NCI-H1105 (cell line): ENCODE data around the gene TRIM29.
"Not testable (repeated sequence)": the region's sequence is repeated elsewhere in the genome, so short reads cannot be mapped to it uniquely, and the experiment has no call there.

Source experiments
- DNase-seq: peaks from one replicate; lab custom pipeline; 2025; lab: John Stamatoyannopoulos, UW

The TRIM29 gene

DNA sequence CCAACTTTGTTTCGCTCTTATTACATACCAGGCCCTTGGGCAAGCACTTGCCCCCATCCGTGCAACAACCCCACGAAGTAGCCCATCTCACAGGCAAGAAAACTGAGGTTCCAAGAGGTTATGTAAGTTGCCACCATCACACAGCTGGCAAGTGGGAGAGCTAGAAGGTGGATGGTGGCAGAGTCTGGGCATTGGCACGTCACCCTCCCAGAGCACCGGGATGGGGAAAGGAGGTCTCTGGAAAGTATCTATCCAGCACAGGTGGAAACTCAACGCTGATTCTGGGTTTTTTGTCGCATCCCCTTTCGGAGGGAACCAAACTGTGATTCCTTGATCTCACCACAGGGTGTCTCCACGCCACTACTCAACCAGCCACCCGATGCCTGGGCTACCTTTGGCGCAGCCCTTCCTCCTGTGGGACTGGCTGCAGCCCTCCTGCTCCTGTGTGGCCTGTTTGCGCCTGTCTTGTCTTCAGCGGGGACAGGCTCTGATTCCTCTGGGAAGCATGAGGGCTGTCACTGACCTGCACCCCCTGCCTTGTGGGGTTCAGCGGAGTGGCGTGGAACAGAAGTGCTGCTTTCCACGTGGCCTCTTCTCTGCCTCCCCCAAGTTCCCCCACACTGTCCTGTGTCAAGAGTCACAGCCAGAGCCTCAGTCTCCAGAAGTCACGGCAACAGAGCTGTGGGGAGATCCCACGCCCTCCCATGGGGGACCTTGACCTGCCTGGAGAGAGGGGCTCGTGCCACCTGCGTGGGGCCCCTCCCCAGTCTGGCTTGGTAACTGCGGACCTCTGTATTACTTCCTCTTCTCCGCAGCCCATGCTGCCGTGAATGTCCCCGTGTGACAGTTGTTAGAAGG, 34.4 kb upstream of the TRIM29 start:
- DNase-seq, result peak; percentile 45

DNA sequence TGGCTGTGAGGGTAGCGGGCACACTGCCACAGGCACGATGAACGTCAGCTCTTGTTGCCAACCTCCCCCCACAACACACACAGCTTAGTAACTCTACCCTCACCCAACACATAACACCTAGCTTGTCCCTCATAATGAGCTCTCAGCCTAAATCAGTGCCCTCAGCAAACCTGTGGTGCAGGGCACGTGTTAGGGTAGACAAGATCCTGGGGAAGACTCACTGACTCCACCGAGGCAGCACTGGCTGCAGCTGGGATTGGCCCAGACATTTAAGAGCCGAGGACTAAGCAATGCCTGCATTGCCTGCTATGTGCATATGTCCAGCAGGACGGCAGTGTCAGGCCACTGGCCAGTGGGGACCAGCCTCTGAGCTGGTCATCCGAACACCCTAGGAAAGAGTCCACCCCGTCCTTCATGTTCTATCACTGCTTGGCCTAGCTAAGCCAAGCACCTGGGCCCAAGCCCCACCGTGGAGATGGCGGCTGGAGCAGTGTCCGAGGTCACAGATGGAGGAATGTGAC, 32.9 kb upstream of the TRIM29 start:
- DNase-seq, result no peak

DNA sequence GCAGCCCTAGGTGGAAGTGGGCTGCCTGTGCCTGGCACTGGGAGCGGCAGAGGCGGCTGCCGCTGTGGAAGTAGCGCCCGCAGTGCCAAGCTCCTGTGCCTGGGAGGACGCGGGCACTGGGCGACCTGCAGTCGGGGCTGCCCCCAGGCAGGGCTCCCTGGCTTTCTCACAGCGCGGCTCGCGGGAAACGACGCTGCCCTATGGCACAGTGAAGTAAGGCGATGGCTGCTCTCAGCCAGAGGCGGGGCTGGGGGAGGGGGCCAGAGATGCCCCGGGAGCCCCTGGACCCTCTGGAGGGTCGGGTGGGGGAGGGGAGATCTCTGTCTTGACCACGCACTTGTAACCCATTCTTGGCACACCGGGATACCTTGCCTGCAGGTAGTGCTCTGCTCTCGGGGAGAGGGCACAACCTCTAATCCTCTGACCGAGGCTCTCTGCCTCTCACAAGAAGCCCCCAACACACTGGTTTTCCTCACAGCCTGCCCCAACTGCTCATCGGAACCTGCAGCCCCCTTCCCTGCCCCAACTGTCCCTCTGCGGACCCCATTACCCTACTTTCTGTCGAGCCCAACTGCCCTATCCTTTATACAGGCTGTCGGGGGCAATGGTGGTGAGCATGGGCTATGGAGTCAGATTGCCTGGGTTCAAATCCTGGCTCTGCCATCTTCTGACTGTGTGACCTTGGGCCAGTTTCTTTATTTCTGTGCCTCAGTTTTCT, 32.2 kb upstream of the TRIM29 start:
- DNase-seq, result no peak

DNA sequence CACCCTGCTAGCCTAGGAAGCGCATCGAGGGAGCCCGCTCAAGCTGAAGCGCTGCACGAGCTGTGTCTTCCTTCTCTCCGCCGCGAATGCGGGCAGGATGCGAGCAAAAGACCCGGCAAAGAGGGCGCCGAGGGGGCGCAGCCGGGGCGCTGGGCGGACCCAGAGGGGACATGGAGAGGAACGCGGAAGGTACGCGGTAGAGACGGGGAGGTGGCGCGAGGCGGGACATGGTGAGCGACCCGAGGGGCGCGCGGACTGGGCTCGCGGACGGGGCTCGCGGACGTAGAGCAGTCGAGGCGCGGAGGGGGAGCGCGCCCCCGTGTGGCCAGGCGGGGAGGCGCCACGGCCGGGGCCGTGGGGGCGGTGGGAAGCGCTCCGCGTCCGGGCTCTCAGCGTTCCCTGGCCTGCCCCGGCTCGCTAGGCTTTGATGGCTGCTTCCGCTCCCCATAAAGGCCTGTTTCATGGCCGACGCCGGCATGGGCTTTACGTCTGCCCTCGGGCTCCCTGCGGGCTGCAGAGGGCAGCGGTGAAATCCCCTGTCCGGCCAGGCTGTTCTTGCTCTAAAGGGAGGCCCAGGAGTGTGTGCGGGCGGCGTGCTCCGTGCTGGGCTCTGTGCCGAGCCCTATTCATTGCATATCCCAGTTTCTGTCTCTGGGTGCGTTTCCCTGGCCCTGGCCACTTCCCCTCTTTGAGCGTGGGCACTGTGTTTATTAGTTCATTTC, 31.2 kb upstream of the TRIM29 start:
- DNase-seq, result peak; percentile 81

DNA sequence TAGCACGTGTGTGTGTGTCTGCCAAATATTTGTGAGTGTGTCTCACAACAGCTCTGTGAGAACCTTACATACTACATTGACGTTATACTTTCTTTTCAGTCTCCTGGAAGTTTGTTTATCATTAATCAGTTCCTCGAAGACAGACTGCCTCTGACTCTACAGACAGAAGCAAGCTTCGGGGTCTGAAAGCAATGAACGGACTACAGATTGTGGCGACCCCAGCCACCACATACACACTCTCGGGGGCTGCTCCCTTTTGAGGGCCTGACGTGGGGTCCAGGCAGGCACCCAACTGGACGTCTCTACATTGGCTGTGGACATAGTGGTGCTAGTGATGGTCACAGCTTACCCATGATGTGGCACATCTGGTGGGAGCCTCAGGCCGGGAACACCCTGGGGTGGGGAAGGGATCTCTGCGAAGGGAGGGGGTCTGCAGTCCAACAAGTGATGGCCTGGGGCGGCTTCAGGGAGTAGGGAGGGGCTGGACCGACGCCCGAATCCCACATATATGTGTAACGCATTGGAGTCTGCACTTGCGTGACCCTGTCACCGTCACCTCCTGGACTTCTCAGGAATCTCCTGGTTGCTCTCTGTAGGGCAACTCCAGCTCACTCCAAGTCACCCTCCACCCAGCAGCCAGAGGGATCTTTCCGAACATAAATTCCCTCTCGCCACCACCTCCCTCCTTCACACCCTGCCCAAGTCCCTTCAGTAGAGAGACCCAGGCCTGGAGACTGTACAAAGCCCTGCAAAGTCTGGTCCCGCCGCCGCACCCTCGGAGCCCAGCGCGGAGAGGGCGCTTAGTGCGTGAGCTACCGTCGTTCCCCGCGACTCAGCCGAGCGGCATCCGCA, 30.4 kb upstream of the TRIM29 start:
- no peak for DNase-seq

DNA sequence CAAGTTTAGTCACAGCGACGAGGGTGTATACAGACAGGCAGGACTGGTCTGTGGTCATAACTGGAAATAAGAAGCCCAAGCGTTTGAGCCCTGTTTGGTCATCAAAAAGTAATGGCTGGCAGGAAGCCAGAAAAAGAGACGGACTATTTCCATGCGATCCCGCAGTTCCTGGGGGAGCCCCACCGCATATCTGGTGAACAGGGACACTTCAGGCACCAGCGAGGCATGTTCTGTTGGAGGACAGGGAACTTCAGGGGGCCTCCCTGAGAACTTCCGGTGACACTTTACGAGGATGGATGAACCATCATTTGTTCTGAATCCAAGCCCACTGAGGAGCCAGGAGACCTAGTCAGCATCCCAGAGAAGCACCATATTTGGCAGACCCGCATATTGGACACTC, 29.7 kb upstream of the TRIM29 start:
- DNase-seq, result no peak

DNA sequence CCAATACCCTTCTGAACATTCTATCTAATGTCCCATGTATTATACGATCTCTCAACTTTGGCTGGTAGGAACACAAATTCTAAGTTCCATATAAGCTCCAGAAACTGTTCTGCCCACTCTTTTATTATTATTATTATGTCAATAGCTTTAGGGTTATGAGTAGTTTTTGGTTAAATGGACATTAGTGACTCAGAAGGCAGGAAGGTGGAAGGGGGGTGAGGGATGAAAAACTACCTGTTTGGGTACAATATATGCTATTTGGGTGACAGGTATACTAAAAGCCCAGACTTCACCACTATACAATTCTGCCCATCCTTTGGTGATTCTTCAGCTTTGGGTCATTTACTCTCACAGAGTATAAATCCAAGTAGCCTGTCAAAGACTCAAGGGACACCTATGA, 22.5 kb upstream of the TRIM29 start:
- DNase-seq, result no peak

DNA sequence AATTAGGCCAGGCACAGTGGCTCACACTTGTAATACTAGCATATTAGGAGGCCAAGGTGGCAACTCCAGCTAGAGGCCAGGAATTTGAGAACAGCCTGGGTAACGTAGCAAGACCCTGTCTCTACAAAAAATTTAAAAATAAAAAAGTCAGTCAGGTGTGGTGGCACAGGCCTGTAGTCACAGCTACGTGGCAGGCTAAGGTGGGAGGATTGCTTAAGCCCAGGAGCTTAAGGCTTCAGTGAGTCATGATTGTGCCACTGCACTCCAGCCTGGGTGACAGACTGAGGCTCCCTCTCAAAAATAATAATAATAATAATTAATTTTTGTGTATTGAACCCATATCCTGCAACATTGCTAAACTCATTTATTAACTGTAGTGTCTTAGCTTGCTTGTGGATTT, 15.3 kb upstream of the TRIM29 start:
- no peak for DNase-seq

DNA sequence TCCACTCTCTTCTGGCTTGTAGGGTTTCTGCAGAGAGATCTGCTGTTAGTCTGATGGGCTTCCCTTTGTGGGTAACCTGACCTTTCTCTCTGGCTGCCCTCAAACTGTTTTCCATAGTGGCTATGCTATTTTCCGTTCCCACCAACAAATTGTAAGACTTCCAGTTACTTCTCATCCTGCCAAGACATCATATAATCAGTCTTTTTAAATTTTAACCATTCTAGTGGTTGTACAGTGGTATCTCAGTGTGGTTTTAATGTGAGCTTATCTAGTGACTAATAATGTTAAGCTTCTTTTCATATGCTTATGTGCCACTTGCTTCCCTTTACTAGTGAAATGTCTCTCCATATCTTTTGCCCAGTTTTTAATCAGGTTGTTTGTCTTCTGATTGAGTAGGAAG, 13.6 kb upstream of the TRIM29 start:
- DNase-seq, result no peak

DNA sequence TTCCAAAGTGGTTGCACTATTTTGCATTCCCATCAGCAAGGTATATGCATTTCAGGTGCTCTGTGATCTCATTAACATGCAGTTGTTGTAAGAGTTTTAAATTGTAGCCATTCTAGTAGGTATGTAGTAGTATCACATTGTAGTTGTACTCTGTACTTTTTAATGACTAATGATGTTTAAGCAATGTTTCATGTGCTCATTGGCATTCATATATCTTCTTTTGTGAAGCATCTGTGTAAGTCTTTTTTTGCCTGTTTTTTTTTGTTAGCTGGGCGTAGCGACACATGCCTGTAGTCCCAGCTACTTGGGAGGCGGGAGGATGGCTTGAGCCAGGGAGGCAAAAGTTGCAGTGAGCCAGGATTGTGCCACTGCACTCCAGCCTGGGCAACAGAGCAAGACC, 11.3 kb upstream of the TRIM29 start:
- no peak for DNase-seq

DNA sequence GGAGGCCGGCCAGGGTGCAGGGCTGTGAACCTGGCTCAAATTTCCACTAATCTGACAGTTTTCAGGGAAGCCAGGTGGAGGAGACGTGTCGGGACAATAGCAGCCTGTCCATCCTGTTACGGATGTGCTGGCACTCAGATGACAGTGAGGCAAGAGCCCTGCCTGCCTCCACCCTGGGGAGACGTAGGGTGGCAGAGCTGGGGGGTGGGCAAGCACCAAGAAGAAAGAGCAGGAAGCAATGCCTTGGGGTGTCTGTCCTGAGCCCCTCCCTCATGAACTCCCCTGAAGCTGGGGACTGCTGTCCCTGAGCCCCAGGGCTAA, 10.0 kb upstream of the TRIM29 start:
- DNase-seq, result no peak

DNA sequence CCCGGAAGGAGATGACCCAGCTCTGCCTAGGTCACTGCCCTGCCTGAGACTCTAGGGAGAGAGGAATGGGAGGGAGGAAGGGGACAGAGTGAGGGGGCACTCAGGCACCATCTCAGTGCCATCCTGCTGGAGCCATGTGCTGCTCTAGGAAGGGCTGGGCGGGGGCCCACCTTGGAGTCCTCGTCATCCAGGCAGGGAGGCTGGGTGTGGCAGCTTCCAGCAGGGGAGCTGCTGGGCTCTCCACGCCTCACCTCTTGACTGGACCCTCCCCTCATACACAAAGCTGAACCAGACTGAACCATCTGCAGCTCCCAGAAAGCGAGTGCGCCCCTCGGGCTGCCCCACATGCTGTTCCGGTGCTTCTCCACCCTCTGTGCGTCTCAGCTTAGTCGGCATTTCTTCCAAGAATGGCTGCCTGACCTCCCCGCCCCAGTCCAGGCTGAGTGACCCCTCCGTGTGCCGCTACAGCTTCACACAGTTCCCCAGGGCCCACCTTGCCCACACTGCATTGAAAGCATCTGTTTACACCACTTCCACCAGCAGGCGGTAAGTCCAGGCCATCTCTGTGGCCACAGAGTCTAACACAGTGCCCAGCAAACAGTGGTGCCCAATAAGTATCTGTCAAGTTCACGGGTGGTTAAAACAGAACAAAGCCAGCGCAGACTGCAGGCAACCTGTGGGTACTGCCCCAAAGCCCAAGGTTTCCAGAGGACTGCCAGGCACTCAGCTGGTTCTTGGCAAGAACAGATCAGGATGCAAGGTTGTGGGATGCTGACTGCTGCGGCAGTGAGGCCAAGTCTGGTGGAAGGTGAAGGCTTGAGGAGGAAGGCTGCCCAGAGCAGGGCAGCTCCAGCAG, 9.4 kb upstream of the TRIM29 start:
- no peak for DNase-seq

DNA sequence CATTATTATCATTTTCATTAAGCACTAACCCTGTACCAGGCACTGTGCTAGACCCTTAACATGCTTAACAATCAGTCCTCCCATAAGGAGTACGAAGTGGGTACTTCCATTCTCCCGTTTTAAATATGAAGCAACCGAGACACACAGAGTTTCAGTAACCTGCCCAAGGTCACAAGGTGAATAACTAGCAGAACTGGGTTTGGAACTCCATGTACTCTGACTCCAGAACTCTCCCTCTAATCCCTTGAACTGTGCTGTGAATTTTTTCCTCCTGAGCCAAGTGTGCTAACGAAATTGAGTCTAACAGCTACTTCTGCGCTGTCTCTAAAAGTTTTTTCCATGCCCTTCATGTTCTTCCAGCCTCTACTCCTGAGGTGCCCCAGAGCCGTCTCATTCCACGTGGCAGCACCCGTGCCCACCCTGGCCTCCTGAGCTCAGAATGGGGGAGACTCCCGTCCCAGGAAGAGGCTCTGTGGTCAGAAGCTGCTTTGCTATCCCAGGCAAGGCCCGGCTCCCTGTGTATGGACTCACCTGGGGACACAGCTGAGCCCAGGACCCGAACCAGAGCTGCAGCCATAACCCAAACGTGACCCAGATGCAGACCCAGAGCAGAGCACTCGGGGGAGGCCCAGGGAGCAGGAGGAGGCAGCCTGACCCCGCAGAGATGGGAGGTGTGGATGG, 8.6 kb upstream of the TRIM29 start:
- DNase-seq, result no peak

DNA sequence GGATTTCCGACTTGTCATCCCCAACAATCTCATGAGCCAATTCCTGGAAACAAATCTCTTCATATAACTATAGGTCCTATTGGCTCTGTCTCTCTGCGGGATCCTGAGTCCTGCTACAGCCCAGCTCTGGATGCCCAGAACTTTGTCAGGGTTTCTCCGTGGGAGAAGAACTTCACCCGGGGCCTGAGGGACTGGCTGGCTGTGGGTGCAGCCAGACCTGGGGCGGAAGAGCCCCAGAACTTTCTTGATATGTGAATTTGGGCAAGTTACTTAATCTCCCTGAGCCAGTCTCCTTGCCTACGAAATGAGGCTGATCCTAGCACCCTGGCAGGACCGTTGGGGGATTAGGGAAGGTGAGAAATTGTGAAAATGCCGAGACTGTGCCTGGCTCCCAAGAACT, 6.6 kb upstream of the TRIM29 start:
- no peak for DNase-seq

DNA sequence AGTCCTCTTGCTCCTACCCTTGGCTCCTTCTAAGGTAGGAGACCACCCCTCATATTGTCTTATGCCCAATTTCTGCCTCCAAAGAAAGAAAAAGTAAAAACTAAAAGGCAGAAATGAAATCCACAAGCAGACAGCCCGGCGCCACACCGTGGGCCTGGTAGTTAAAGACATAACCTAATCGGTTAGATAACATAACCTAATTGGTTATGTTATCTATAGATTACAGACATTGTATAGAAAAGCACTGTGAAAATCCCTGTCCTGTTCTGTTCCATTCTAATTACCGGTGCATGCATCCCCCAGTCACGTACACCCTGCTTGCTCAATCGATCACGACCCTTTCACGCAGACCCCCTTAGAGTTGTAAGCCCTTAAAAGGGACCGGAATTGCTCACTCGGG, 5.6 kb upstream of the TRIM29 start:
- DNase-seq, result not testable (repeated sequence)

DNA sequence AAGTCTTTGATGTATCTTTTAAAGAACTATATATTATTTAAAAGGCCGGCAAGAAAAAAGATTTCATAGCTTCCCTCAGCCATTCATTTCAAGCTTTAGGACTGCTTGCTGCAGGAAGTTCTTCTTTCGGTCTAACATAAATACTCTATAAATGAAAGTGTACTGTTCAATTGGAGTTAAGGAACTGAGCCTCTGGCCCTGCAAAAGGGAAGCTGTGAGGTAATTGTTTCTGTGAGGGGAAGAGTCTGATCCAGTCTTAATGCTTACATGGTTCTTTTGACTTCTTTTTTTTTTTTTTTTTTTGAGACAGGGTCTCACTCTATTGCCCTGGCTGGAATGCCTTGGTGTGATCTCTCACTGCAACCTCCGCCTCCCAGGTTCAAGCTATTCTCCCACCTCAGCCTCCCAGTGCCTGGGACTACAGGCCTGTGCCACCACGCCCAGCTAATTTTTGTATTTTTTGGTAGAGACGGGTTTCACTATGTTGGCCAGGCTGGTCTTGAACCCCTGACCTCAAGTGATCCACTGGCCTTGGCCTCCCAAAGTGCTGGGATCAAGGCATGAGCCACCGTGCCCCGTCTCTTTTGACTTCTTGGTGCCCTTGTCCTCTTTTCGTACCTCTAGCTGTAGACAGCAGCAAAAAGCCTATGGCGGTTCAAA, 4.7 kb upstream of the TRIM29 start:
- DNase-seq, result no peak

DNA sequence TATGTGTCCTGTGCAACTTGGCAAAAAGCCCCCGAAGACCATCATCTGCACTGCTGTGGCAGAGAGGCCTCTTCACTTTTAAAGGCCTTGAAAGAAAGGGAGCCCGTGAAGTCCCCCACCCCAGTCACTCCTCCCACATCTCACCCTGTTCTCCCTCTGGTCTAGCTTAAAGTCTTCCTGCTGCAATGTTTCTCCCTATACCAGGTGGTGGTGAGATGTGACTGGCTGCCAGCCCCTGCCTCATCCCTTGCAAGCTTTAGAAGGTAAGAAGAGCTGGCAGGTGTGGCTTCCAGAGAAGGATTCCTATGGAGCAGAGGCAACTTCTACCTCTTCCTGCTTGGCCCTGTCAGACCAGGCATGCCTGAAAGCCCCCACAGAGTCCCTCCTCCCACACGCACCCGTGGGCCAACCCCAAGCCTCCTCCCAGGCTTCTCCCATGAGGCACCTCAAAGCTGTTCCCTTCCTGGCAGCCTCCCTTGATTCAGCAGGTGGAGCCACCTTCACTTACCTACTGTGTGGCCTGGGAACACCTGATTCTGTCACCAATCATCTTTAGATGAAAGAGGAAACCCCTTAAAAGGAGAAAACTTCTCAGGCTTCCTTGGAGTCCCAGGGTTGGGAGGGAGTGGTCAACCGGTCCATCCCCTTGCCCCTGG, 4.0 kb upstream of the TRIM29 start:
- no peak for DNase-seq

DNA sequence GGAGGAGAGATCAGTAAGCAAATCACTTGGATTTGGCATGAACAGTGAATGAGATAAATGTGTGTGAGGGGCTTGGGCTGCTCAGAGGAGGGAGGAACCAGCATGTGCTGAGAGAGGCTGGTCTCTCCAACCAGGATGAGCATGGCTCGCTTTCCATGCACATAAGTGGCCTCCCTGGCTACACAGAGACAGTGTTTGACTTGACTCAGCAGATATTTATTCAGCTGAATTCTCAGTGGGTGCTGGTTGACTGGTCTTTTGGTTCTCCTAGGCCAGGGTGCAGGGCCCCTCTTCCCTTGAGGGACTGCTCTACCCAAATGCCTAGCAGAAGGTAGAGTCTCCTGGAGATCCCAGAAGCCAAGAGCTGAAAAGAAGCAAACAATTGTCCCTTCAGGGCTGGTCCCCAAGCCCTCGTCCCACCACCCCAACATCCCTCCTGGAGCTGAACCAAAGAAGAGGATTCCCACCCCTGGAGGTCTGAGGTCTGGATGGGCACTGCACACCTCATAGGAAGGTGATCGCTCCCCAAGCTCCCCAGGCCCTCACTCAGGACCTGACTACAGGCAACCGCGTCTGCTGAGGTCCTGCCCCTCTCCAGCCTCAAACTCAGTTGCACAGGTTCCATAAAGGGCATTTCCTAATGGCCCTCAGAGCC, 3.3 kb upstream of the TRIM29 start:
- no peak for DNase-seq
